IMR-90 (cell line): ENCODE measurements around the gene ARHGAP12. TPM values are rescaled to one million over a fixed set of nuclear protein-coding genes. Genes with fewer than 3 reads are reported as not detected.
"Not testable (repeated sequence)": the region's sequence is repeated elsewhere in the genome, so short reads cannot be mapped to it uniquely, and the experiment has no call there.

Experiments used
- ATAC-seq: fragments of 200-7000 bp; cut with Tn5 transposase; 2 replicates; pipeline ENCODE4 v1.9.1; 2020; ENCODE audit warnings: low read depth, mild to moderate bottlenecking, moderate library complexity
- BruUV-seq: library from RNA; stranded (reverse); fragments of 400-500 nt; replicated peaks from 2 replicates; lab custom pipeline; 2021; lab: Mats Ljungman, UMichigan
- CTCF ChIA-PET: fragments of 300-600 bp; formaldehyde crosslinking; extraction: SDS; loops from one replicate; lab custom pipeline; 2021; ENCODE audit warnings: antibody characterized with exemption; lab: Yijun Ruan, JAX
- POLR2A ChIA-PET: fragments of 300-600 bp; sonication (Branson Sonifier 250); formaldehyde crosslinking; loops from one replicate; lab custom pipeline; 2022; ENCODE audit warnings: antibody characterized with exemption; ENCODE audit not compliant: unreplicated experiment; lab: Charles Lee
- DNase-seq: peaks from one replicate; pipeline ENCODE4 v3.0.0; 2013
- H2AFZ ChIP-seq: replicated peaks from 2 replicates; pipeline ENCODE3; 2013; ENCODE audit warnings: low read length, mild to moderate bottlenecking; ENCODE audit not compliant: poor library complexity
- H2AK5ac ChIP-seq: 2 replicates; pipeline ENCODE4 v1.6.1; 2013; ENCODE audit warnings: low read depth, low read length, inconsistent platforms
- H2AK9ac ChIP-seq: replicated peaks from 2 replicates; pipeline ENCODE3; 2013; ENCODE audit warnings: mild to moderate bottlenecking, low read depth, low read length, moderate library complexity; ENCODE audit not compliant: poor library complexity
- H2BK120ac ChIP-seq: 2 replicates; pipeline ENCODE4 v1.6.1; 2013; ENCODE audit warnings: low read depth, low read length, inconsistent platforms
- H2BK15ac ChIP-seq: 3 replicates; pipeline ENCODE4 v1.6.1; 2013; ENCODE audit warnings: low read depth, low read length, inconsistent platforms
- H2BK20ac ChIP-seq: 2 replicates; pipeline ENCODE4 v1.6.1; 2013; ENCODE audit warnings: low read depth, mild to moderate bottlenecking, inconsistent platforms, low read length, moderate library complexity
- H2BK5ac ChIP-seq: 2 replicates; pipeline ENCODE4 v1.6.1; 2013; ENCODE audit warnings: mild to moderate bottlenecking, low read depth, low read length, inconsistent platforms; ENCODE audit not compliant: poor library complexity, severe bottlenecking
- H3K14ac ChIP-seq: replicated peaks from 2 replicates; pipeline ENCODE4 v1.6.1; 2013; ENCODE audit warnings: low read depth, low read length, inconsistent platforms
- H3K18ac ChIP-seq: 2 replicates; pipeline ENCODE4 v1.6.1; 2013; ENCODE audit warnings: low read depth, low read length, control low read depth
- H3K23ac ChIP-seq: 2 replicates; pipeline ENCODE4 v1.6.1; 2013; ENCODE audit warnings: low read depth, low read length, inconsistent platforms
- H3K27ac ChIP-seq: 2 replicates; pipeline ENCODE4 v1.5.1; 2013; ENCODE audit warnings: mild to moderate bottlenecking, control low read depth, low read length; ENCODE audit not compliant: insufficient read depth
- H3K27me3 ChIP-seq: 2 replicates; pipeline ENCODE4 v1.6.1; 2013; ENCODE audit warnings: low read length; ENCODE audit not compliant: control insufficient read depth, insufficient read depth
- H3K36me3 ChIP-seq: 2 replicates; pipeline ENCODE4 v1.6.1; 2013; ENCODE audit warnings: low read length, mixed read lengths; ENCODE audit not compliant: control insufficient read depth, insufficient read depth
- H3K4ac ChIP-seq: 2 replicates; pipeline ENCODE4 v1.6.1; 2013; ENCODE audit warnings: low read depth, low read length, inconsistent platforms
- H3K4me1 ChIP-seq: 2 replicates; pipeline ENCODE4 v1.6.1; 2013; ENCODE audit warnings: low read length, mixed read lengths; ENCODE audit not compliant: control insufficient read depth, insufficient read depth
- H3K4me2 ChIP-seq: 2 replicates; pipeline ENCODE4 v1.6.1; 2013; ENCODE audit warnings: low read depth, mild to moderate bottlenecking, control low read depth, low read length, moderate library complexity
- H3K4me3 ChIP-seq: 2 replicates; pipeline ENCODE4 v1.5.1; 2013; ENCODE audit warnings: low read depth, mild to moderate bottlenecking, control low read depth, low read length, moderate library complexity; ENCODE audit not compliant: insufficient read depth
- H3K56ac ChIP-seq: 2 replicates; pipeline ENCODE4 v1.6.1; 2013; ENCODE audit warnings: low read length, inconsistent platforms; ENCODE audit not compliant: insufficient read depth; ENCODE audit errors: extremely low read depth
- H3K79me1 ChIP-seq, 2 experiments: 2 replicates each; pipeline ENCODE4 v1.6.1; 2013; ENCODE audit warnings: low read length in 2 of 2, inconsistent platforms in 1 of 2, low read depth in 1 of 2
- H3K9ac ChIP-seq: 2 replicates; pipeline ENCODE4 v1.6.1; 2013; ENCODE audit warnings: low read depth, low read length, control low read depth
- H3K9me1 ChIP-seq: 2 replicates; pipeline ENCODE4 v1.6.1; 2013; ENCODE audit warnings: low read length, inconsistent platforms; ENCODE audit not compliant: insufficient read depth
- H3K9me3 ChIP-seq: 2 replicates; pipeline ENCODE4 v1.6.1; 2013; ENCODE audit warnings: low read length; ENCODE audit not compliant: control insufficient read depth, insufficient read depth
- H4K20me1 ChIP-seq: 2 replicates; pipeline ENCODE4 v1.6.1; 2013; ENCODE audit warnings: low read length, inconsistent platforms; ENCODE audit not compliant: insufficient read depth
- H4K5ac ChIP-seq: 2 replicates; pipeline ENCODE4 v1.6.1; 2013; ENCODE audit warnings: mild to moderate bottlenecking, low read depth, low read length, control low read depth
- H4K8ac ChIP-seq, 2 experiments: 2 replicates each; pipeline ENCODE4 v1.6.1; 2013; ENCODE audit warnings: low read depth in 2 of 2, low read length in 2 of 2, control low read depth in 1 of 2, inconsistent platforms in 1 of 2
- H4K91ac ChIP-seq: 2 replicates; pipeline ENCODE4 v1.6.1; 2013; ENCODE audit warnings: low read depth, low read length, inconsistent platforms; ENCODE audit not compliant: insufficient read depth
- RAD21 ChIP-seq: IDR thresholded peaks from 2 replicates; pipeline ENCODE4 v1.6.1; 2012; ENCODE audit warnings: low read length, improper control_type of control experiment
- RFX5 ChIP-seq: IDR thresholded peaks from 2 replicates; pipeline ENCODE4 v1.8.0; 2012; ENCODE audit warnings: low read depth, mild to moderate bottlenecking, low read length, moderate library complexity
- WGBS, 2 experiments: methylation state at CpG; one replicate each; pipeline versions ENCODE4 v1.1.5 to v1.1.7; 2013; ENCODE audit warnings: missing lambda C conversion rate in 2 of 2; ENCODE audit not compliant: insufficient read length in 1 of 2; ENCODE audit errors: extremely low coverage in 2 of 2; 5-methylcytosine and 5-hydroxymethylcytosine counted together
- dilution Hi-C: fragments of 300-500 bp; cut with HindIII; formaldehyde crosslinking; loops from one replicate; pipeline ENCODE4 v1.14.3; 2018; ENCODE audit warnings: low sequenced_read_pairs; ENCODE audit not compliant: unreplicated experiment
- in situ Hi-C: fragments of 300-500 bp; cut with MboI; formaldehyde crosslinking; loops from 3 replicates; pipeline ENCODE4 v1.14.3; 2019; ENCODE audit warnings: low sequenced_read_pairs, inconsistent platforms, mixed read lengths
- intact Hi-C: fragments of 100-400 bp; cut with micrococcal nuclease; formaldehyde crosslinking; loops from 2 replicates; pipeline ENCODE4 v1.10.0; 2022
- polyA plus RNA-seq, 3 experiments: library from polyadenylated mRNA; depleted of rRNA; stranded (reverse); fragments of >200 nt; gene quantifications; 2 replicates each; pipeline ENCODE4 v1.2.3, GENCODE V29; 2012; ENCODE audit warnings: low replicate concordance in 1 of 3
- total RNA-seq: library from RNA; depleted of rRNA; stranded (reverse); fragments of >200 nt; gene quantifications from 2 replicates; pipeline ENCODE4 v1.2.3, GENCODE V29; 2012
- TF ChIP-seq, protein P1 (sequence below): fragments of 150-350 bp; IDR thresholded peaks from 2 replicates; pipeline ENCODE4 v1.6.1; 2016; ENCODE audit warnings: low read depth, mild to moderate bottlenecking, low read length, moderate library complexity, borderline replicate concordance

ARHGAP12 gene
- total and polyA plus RNA-seq, 2 of the 4 experiments (the other 2 are of a cell fraction), result 9.0 to 28.5 TPM

- Histone ChIP-seq H4K20me1 (no peaks in the 10 kb centered on the region), H3K9me1 (peaks cover 7% of the 10 kb centered on the region; the same call in 1 of the 2 replicates), H3K4me1 (peaks cover 3% of the 10 kb centered on the region), H2BK120ac (no peak overlapping the region), H4K5ac (no peak overlapping the region), H3K14ac (no peak overlapping the region), H3K9ac (no peak overlapping the region), H3K4me3 (no peak overlapping the region), H3K79me1 (no peaks in the 10 kb centered on the region), H3K27me3 (no peaks in the 10 kb centered on the region), H3K56ac (no peak overlapping the region), H4K8ac (no peak overlapping the region), H3K18ac (no peak overlapping the region), H2BK20ac (no peak overlapping the region), H2AK5ac (no peak overlapping the region), H2BK15ac (no peak overlapping the region), H2BK5ac (no peak overlapping the region), H3K9me3 (no peaks in the 10 kb centered on the region), H3K4ac (no peak overlapping the region), H3K23ac (no peak overlapping the region), H2AK9ac (peak overlapping the region; percentile 42), H3K27ac (no peak overlapping the region), H4K91ac (no peak overlapping the region), H2AFZ (no peak overlapping the region), H3K36me3 (no peaks in the 10 kb centered on the region), H3K4me2 (no peak overlapping the region)
- DNase-seq, result no peak
- CTCF ChIA-PET, result no interaction called here
- POLR2A ChIA-PET, result no interaction called here
- intact Hi-C loops (no loop called here), dilution Hi-C loops (no loop called here), in situ Hi-C loops (no loop called here)
- WGBS, 2 experiments, result 92% methylated on average over 4 of the region's 9 CpGs; no CpG with 5 or more reads in 1 of the 2 experiments
- no peak for ATAC-seq
- TF ChIP-seq RFX5 (no peak), RAD21 (no peak)
- TF ChIP-seq, protein P1, sequence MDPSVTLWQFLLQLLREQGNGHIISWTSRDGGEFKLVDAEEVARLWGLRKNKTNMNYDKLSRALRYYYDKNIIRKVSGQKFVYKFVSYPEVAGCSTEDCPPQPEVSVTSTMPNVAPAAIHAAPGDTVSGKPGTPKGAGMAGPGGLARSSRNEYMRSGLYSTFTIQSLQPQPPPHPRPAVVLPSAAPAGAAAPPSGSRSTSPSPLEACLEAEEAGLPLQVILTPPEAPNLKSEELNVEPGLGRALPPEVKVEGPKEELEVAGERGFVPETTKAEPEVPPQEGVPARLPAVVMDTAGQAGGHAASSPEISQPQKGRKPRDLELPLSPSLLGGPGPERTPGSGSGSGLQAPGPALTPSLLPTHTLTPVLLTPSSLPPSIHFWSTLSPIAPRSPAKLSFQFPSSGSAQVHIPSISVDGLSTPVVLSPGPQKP, result no peak
- BruUV-seq, result no TSS peak
Measured at GRCh38 chr10:31972519-31973041, 43.9 kb upstream of the ARHGAP12 start.

- H3K4ac ChIP-seq, H2AK9ac ChIP-seq, H2BK120ac ChIP-seq, H3K27ac ChIP-seq, DNase-seq, H3K27me3 ChIP-seq, H3K79me1 ChIP-seq, H2BK5ac ChIP-seq, H3K4me3 ChIP-seq, in situ Hi-C loops, H3K23ac ChIP-seq, H3K4me1 ChIP-seq, H3K18ac ChIP-seq, H3K9me1 ChIP-seq, BruUV-seq, intact Hi-C loops, H2AFZ ChIP-seq, CTCF ChIA-PET, H2BK15ac ChIP-seq, H4K20me1 ChIP-seq, H3K14ac ChIP-seq, H3K36me3 ChIP-seq, H4K8ac ChIP-seq, H3K9me3 ChIP-seq, ATAC-seq, H3K9ac ChIP-seq, H3K56ac ChIP-seq, H2AK5ac ChIP-seq, H4K5ac ChIP-seq, POLR2A ChIA-PET, H2BK20ac ChIP-seq, dilution Hi-C loops, H3K4me2 ChIP-seq, H4K91ac ChIP-seq: not testable (repeated sequence)
- no CpG with 5 or more reads among the region's 32 CpGs for WGBS, 2 experiments
Measured at GRCh38 chr10:31969847-31970246, 41.2 kb upstream of the ARHGAP12 start.
